ENCODE results near the gene QRSL1.

GRCh38 chr6:106599440-106599839 lies 29.9 kb upstream of the QRSL1 start:
- TF ChIP-seq CTCF (IDR thresholded peaks at IDR 0.05): no peak
- no peak for TF ChIP-seq POLR2AphosphoS5 (IDR thresholded peaks at IDR 0.05; ENCODE audit: low read depth, low read length)
- no peak for TF ChIP-seq TCF7L2 (IDR thresholded peaks at IDR 0.05; ENCODE audit: low read depth, low read length)
- no peak for TF ChIP-seq SIN3A (IDR thresholded peaks at IDR 0.05; ENCODE audit: borderline replicate concordance, insufficient read depth, low read depth, low read length)
